ENCODE measurements around the gene CERS1. TPM values are rescaled to one million over a fixed set of nuclear protein-coding genes. Genes with fewer than 3 reads are reported as not detected.
A peak's percentile ranks its signal among the peaks of the same experiment; 100 is the strongest.

CERS1 gene
- total RNA-seq, 4 donors from 2014 or later, result not detected

GRCh38 chr19:18853755-18854427 lies 42.1 kb downstream of the CERS1 start:
- no peaks in the 10 kb centered on the region for H3K9me3 ChIP-seq
- no peak for DNase-seq
- H3K4me3 ChIP-seq, result no peak overlapping the region
- H3K27me3 ChIP-seq, result no peaks in the 10 kb centered on the region
- no peak overlapping the region for H3K27ac ChIP-seq
- peaks cover 0 to 16% (median 6%) of the 10 kb centered on the region in 4 donors for H3K4me1 ChIP-seq
- TF ChIP-seq POLR2A (IDR thresholded peaks at IDR 0.05), result no peak
- no peak for TF ChIP-seq CTCF (IDR thresholded peaks at IDR 0.05)
- peaks cover 0 to 96% (median 0%) of the 10 kb centered on the region in 3 donors for H3K36me3 ChIP-seq

GRCh38 chr19:18852648-18853047 lies 43.3 kb downstream of the CERS1 start:
- no peak for TF ChIP-seq POLR2A (IDR thresholded peaks at IDR 0.05)
- no peak for TF ChIP-seq CTCF (IDR thresholded peaks at IDR 0.05)
- H3K27me3 ChIP-seq, result no peaks in the 10 kb centered on the region
- peaks cover 0 to 27% (median 12%) of the 10 kb centered on the region in 4 donors for H3K4me1 ChIP-seq
- DNase-seq, result no peak
- no peaks in the 10 kb centered on the region for H3K9me3 ChIP-seq
- H3K27ac ChIP-seq, result no peak overlapping the region
- peaks cover 0 to 91% (median 0%) of the 10 kb centered on the region in 3 donors for H3K36me3 ChIP-seq
- H3K4me3 ChIP-seq, result no peak overlapping the region

- Histone ChIP-seq H3K27me3 (no peaks in the 10 kb centered on the region), H3K4me1 (peaks cover 0 to 36% (median 14%) of the 10 kb centered on the region in 4 donors), H3K36me3 (peaks cover 0 to 83% (median 0%) of the 10 kb centered on the region in 3 donors), H3K9me3 (no peaks in the 10 kb centered on the region), H3K4me3 (no peak overlapping the region), H3K27ac (no peak overlapping the region)
- no peak for DNase-seq
- TF ChIP-seq POLR2A (IDR thresholded peaks at IDR 0.05), result no peak
- no peak for TF ChIP-seq CTCF (IDR thresholded peaks at IDR 0.05)
These were observed 44.2 kb downstream of the CERS1 start for GRCh38 chr19:18851673-18852325.

- peaks cover 0 to 39% (median 15%) of the 10 kb centered on the region in 4 donors for H3K4me1 ChIP-seq
- peaks cover 0 to 73% (median 0%) of the 10 kb centered on the region in 3 donors for H3K36me3 ChIP-seq
- no peak overlapping the region for H3K4me3 ChIP-seq
- TF ChIP-seq CTCF (IDR thresholded peaks at IDR 0.05), result no peak
- no peak for TF ChIP-seq POLR2A (IDR thresholded peaks at IDR 0.05)
- no peak for DNase-seq
- H3K27ac ChIP-seq, result peak overlapping the region in 2 of 4 donors; percentile 63 to 64
- no peaks in the 10 kb centered on the region for H3K27me3 ChIP-seq
- H3K9me3 ChIP-seq, result no peaks in the 10 kb centered on the region
These were observed 45.2 kb downstream of the CERS1 start for GRCh38 chr19:18850471-18851375.

- H3K4me3 ChIP-seq, result no peak overlapping the region
- peaks cover 0 to 39% (median 15%) of the 10 kb centered on the region in 4 donors for H3K4me1 ChIP-seq
- DNase-seq, result no peak
- H3K9me3 ChIP-seq, result no peaks in the 10 kb centered on the region
- peak overlapping the region; percentile 46 to 68 (median 64) for H3K27ac ChIP-seq
- H3K36me3 ChIP-seq, result peaks cover 0 to 65% (median 0%) of the 10 kb centered on the region in 3 donors
- H3K27me3 ChIP-seq, result no peaks in the 10 kb centered on the region
- TF ChIP-seq CTCF (IDR thresholded peaks at IDR 0.05), result no peak
- no peak for TF ChIP-seq POLR2A (IDR thresholded peaks at IDR 0.05)
These were observed 46.0 kb downstream of the CERS1 start for GRCh38 chr19:18849838-18850400.
